GM23338 (cell line): ENCODE data around the gene OSBPL10. TPM values are rescaled to one million over a fixed set of nuclear protein-coding genes. Genes with fewer than 3 reads are reported as not detected.
A peak's percentile ranks its signal among the peaks of the same experiment; 100 is the strongest.

ENCODE experiments used
- ATAC-seq: fragments of 200-7000 bp; cut with Tn5 transposase; 3 replicates; pipeline ENCODE4 v1.9.1; 2020
- DNase-seq: peaks from one replicate; pipeline ENCODE4 v3.0.0-alpha.2; 2015; ENCODE audit warnings: low spot score
- H2AFZ ChIP-seq: fragments of 200-600 bp; sonication (generic); 2 replicates; pipeline ENCODE4 v1.8.0; 2016; ENCODE audit warnings: antibody characterized with exemption, mild to moderate bottlenecking, moderate library complexity
- H3F3A ChIP-seq: fragments of 200-600 bp; sonication (generic); replicated peaks from 2 replicates; pipeline ENCODE4 v1.8.0; 2017; ENCODE audit warnings: antibody characterized with exemption, mixed run types, low read depth
- H3K27ac ChIP-seq: fragments of 200-600 bp; sonication (generic); 2 replicates; pipeline ENCODE4 v1.6.1; 2016; ENCODE audit warnings: low read depth
- H3K27me3 ChIP-seq: fragments of 200-600 bp; sonication (generic); 2 replicates; pipeline ENCODE4 v1.8.0; 2016; ENCODE audit warnings: mild to moderate bottlenecking, mixed run types, moderate library complexity; ENCODE audit not compliant: insufficient read depth
- H3K36me3 ChIP-seq: fragments of 200-600 bp; sonication (generic); 2 replicates; pipeline ENCODE4 v1.8.0; 2016; ENCODE audit warnings: mild to moderate bottlenecking; ENCODE audit not compliant: insufficient read depth
- H3K4me1 ChIP-seq: fragments of 200-600 bp; sonication (generic); 2 replicates; pipeline ENCODE4 v1.8.0; 2016; ENCODE audit warnings: mild to moderate bottlenecking, moderate library complexity; ENCODE audit not compliant: insufficient read depth
- H3K4me2 ChIP-seq: fragments of 200-600 bp; sonication (generic); 2 replicates; pipeline ENCODE4 v1.7.1; 2017; ENCODE audit warnings: mixed run types
- H3K4me3 ChIP-seq: fragments of 200-600 bp; sonication (generic); 2 replicates; pipeline ENCODE4 v1.6.1; 2016; ENCODE audit warnings: mixed run types
- H3K79me2 ChIP-seq: fragments of 200-600 bp; sonication (generic); replicated peaks from 2 replicates; pipeline ENCODE4 v1.8.0; 2017; ENCODE audit warnings: mild to moderate bottlenecking; ENCODE audit not compliant: insufficient read depth
- H3K9me2 ChIP-seq: fragments of 200-600 bp; sonication (generic); 2 replicates; pipeline ENCODE4 v1.8.0; 2017; ENCODE audit not compliant: insufficient read depth
- H4K20me1 ChIP-seq: fragments of 200-600 bp; sonication (generic); replicated peaks from 2 replicates; pipeline ENCODE4 v1.8.0; 2017; ENCODE audit warnings: mild to moderate bottlenecking; ENCODE audit not compliant: insufficient read depth
- H3K27ac Mint-ChIP-seq: 2 replicates; pipeline ENCODE4 v1.8.0; 2020; ENCODE audit warnings: inconsistent platforms, mild to moderate bottlenecking, moderate library complexity, mixed read lengths
- H3K27me3 Mint-ChIP-seq: 3 replicates; pipeline ENCODE4 v1.8.0; 2022; ENCODE audit warnings: low read depth, mild to moderate bottlenecking, moderate library complexity, mixed read lengths, inconsistent platforms; ENCODE audit not compliant: insufficient read depth, poor library complexity
- H3K36me3 Mint-ChIP-seq: 3 replicates; pipeline ENCODE4 v1.8.0; 2021; ENCODE audit warnings: low read depth, mild to moderate bottlenecking, inconsistent platforms, moderate library complexity, mixed read lengths
- H3K4me1 Mint-ChIP-seq: 3 replicates; pipeline ENCODE4 v1.8.0; 2020; ENCODE audit warnings: mild to moderate bottlenecking, inconsistent platforms, mixed read lengths
- H3K4me3 Mint-ChIP-seq: 3 replicates; pipeline ENCODE4 v1.8.0; 2021; ENCODE audit warnings: moderate library complexity, mild to moderate bottlenecking, inconsistent platforms, mixed read lengths
- H3K9me3 Mint-ChIP-seq: 3 replicates; pipeline ENCODE4 v1.8.0; 2020; ENCODE audit warnings: moderate library complexity, mild to moderate bottlenecking, inconsistent platforms, mixed read lengths
- CREB1 ChIP-seq: fragments of 250-450 bp; sonication (Bioruptor Pico); IDR thresholded peaks from 2 replicates; pipeline ENCODE4 v1.5.0; 2020; ENCODE audit warnings: low read depth, mild to moderate bottlenecking, moderate library complexity
- EZH2phosphoT487 ChIP-seq: fragments of 200-600 bp; sonication (generic); IDR thresholded peaks from one replicate; pipeline ENCODE4 v1.8.1; 2018; ENCODE audit warnings: antibody characterized with exemption; ENCODE audit not compliant: unreplicated experiment
- JUNB ChIP-seq: IDR thresholded peaks from one replicate; pipeline ENCODE4 v1.6.1; 2016; ENCODE audit warnings: antibody characterized with exemption; ENCODE audit not compliant: unreplicated experiment
- NANOG ChIP-seq: IDR thresholded peaks from 2 replicates; pipeline ENCODE4 v1.6.1; 2016; ENCODE audit warnings: antibody characterized with exemption, borderline replicate concordance
- STAT1 ChIP-seq: IDR thresholded peaks from one replicate; pipeline ENCODE4 v1.6.1; 2016; ENCODE audit warnings: antibody characterized with exemption; ENCODE audit not compliant: unreplicated experiment
- ZNF114 ChIP-seq: fragments of 250-450 bp; sonication (Bioruptor Pico); IDR thresholded peaks from 2 replicates; pipeline ENCODE4 v1.5.0; 2020; ENCODE audit warnings: mild to moderate bottlenecking, moderate library complexity
- ZNF331 ChIP-seq: fragments of 250-450 bp; sonication (Bioruptor Pico); IDR thresholded peaks from 2 replicates; pipeline ENCODE4 v1.5.0; 2020; ENCODE audit warnings: low read depth, mild to moderate bottlenecking, moderate library complexity
- polyA plus RNA-seq: library from polyadenylated mRNA; unstranded; fragments of >200 nt; fragmentation: Nextera tagmentation; extraction: Ambion mirVana; gene quantifications from 2 replicates; pipeline ENCODE4 v1.2.1, GENCODE V29; 2016
- total RNA-seq: library from RNA; depleted of rRNA; stranded (reverse); fragments of >200 nt; shearing (Covaris generic); gene quantifications from 2 replicates; pipeline ENCODE4 v1.2.3, GENCODE V29; 2014
- TF ChIP-seq, protein P1 (sequence below): fragments of 250-450 bp; sonication (Bioruptor Pico); IDR thresholded peaks from 2 replicates; pipeline ENCODE4 v1.5.0; 2020; ENCODE audit warnings: mild to moderate bottlenecking, moderate library complexity
- TF ChIP-seq, protein P2 (sequence below), 2 experiments: fragments of 200-600 bp in 1 of 2; sonication (generic) in 1 of 2; conservative IDR thresholded peaks; 2 replicates each; pipeline versions ENCODE4 v1.5.1 to v1.6.1; 2016 to 2017; ENCODE audit warnings: antibody characterized with exemption in 2 of 2, low read depth in 2 of 2, mild to moderate bottlenecking in 2 of 2, moderate library complexity in 1 of 2

The OSBPL10 gene
- total and polyA plus RNA-seq, 2 experiments from 2014 or later = 23.8 to 149 TPM

DNA sequence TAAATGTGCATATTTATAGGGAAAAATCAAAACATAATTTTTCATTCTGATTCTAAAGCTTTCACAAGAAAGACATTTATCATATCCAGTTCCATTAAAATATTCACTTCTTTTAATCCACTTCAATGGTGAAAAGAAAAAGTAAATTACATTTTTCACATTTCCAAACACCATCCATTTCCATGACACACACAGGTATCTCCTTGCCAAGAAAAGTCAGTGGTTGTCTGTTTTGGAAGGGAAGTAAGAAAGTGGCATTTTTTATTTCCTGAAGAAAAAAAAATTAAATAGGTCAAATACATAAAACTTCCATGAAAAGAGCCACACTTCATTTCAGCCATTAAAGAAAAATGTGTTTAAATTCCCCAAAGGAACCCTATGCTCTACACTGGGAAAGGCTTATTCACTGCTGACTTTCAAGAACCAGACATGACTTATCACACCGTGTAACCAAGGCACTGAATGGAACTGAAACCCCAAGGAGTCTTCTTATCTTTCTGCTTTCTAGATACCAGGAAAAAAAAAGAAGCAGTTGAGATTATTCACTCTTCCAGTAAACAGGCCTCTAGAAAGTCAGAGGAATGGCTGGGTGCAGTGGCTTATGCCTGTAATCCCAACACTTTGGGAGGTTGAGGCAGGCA, 44.5 kb downstream of the OSBPL10 start (continued):
- TF ChIP-seq, protein P1, sequence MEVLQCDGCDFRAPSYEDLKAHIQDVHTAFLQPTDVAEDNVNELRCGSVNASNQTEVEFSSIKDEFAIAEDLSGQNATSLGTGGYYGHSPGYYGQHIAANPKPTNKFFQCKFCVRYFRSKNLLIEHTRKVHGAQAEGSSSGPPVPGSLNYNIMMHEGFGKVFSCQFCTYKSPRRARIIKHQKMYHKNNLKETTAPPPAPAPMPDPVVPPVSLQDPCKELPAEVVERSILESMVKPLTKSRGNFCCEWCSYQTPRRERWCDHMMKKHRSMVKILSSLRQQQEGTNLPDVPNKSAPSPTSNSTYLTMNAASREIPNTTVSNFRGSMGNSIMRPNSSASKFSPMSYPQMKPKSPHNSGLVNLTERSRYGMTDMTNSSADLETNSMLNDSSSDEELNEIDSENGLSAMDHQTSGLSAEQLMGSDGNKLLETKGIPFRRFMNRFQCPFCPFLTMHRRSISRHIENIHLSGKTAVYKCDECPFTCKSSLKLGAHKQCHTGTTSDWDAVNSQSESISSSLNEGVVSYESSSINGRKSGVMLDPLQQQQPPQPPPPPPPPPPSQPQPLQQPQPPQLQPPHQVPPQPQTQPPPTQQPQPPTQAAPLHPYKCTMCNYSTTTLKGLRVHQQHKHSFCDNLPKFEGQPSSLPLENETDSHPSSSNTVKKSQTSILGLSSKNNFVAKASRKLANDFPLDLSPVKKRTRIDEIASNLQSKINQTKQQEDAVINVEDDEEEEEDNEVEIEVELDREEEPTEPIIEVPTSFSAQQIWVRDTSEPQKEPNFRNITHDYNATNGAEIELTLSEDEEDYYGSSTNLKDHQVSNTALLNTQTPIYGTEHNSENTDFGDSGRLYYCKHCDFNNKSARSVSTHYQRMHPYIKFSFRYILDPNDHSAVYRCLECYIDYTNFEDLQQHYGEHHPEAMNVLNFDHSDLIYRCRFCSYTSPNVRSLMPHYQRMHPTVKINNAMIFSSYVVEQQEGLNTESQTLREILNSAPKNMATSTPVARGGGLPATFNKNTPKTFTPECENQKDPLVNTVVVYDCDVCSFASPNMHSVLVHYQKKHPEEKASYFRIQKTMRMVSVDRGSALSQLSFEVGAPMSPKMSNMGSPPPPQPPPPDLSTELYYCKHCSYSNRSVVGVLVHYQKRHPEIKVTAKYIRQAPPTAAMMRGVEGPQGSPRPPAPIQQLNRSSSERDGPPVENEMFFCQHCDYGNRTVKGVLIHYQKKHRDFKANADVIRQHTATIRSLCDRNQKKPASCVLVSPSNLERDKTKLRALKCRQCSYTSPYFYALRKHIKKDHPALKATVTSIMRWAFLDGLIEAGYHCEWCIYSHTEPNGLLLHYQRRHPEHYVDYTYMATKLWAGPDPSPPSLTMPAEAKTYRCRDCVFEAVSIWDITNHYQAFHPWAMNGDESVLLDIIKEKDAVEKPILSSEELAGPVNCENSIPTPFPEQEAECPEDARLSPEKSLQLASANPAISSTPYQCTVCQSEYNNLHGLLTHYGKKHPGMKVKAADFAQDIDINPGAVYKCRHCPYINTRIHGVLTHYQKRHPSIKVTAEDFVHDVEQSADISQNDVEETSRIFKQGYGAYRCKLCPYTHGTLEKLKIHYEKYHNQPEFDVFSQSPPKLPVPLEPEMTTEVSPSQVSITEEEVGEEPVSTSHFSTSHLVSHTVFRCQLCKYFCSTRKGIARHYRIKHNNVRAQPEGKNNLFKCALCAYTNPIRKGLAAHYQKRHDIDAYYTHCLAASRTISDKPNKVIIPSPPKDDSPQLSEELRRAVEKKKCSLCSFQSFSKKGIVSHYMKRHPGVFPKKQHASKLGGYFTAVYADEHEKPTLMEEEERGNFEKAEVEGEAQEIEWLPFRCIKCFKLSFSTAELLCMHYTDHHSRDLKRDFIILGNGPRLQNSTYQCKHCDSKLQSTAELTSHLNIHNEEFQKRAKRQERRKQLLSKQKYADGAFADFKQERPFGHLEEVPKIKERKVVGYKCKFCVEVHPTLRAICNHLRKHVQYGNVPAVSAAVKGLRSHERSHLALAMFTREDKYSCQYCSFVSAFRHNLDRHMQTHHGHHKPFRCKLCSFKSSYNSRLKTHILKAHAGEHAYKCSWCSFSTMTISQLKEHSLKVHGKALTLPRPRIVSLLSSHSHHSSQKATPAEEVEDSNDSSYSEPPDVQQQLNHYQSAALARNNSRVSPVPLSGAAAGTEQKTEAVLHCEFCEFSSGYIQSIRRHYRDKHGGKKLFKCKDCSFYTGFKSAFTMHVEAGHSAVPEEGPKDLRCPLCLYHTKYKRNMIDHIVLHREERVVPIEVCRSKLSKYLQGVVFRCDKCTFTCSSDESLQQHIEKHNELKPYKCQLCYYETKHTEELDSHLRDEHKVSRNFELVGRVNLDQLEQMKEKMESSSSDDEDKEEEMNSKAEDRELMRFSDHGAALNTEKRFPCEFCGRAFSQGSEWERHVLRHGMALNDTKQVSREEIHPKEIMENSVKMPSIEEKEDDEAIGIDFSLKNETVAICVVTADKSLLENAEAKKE = no peak
- TF ChIP-seq EZH2phosphoT487 = no peak
- no peak for TF ChIP-seq JUNB
- TF ChIP-seq STAT1 = no peak
- no peak for TF ChIP-seq ZNF114 (CRISPR knock-in tag)
- TF ChIP-seq, protein P2, sequence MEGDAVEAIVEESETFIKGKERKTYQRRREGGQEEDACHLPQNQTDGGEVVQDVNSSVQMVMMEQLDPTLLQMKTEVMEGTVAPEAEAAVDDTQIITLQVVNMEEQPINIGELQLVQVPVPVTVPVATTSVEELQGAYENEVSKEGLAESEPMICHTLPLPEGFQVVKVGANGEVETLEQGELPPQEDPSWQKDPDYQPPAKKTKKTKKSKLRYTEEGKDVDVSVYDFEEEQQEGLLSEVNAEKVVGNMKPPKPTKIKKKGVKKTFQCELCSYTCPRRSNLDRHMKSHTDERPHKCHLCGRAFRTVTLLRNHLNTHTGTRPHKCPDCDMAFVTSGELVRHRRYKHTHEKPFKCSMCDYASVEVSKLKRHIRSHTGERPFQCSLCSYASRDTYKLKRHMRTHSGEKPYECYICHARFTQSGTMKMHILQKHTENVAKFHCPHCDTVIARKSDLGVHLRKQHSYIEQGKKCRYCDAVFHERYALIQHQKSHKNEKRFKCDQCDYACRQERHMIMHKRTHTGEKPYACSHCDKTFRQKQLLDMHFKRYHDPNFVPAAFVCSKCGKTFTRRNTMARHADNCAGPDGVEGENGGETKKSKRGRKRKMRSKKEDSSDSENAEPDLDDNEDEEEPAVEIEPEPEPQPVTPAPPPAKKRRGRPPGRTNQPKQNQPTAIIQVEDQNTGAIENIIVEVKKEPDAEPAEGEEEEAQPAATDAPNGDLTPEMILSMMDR (conservative IDR thresholded peaks at IDR 0.05; ENCODE audit: low read depth in 2 of 2) = no peak

DNA sequence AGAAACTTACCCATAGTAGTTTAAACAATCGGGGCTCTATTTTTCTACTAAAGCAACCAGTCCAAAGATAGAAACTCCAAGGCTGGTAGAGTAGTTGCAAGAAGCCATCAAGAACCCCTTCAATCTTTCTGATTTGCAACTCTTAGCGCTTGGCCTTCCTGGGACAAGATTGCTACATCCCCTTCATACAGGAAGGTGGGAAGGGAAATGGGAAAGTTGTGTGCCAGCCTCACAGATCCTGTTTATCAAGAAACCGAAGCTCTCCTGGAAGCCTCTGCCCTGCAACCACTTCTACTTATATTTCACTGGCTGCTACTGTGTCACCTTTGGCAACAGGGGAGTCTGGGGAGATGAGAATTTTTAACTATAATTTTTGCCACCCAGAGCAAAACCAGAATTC, 46.2 kb downstream of the OSBPL10 start:
- H3K9me3 Mint-ChIP-seq = no peaks in the 10 kb centered on the region
- no peak overlapping the region for H3K4me3 Mint-ChIP-seq
- Histone ChIP-seq H3F3A (0 out of 2 replicates have a peak, but pooled peaks cover 3% of the 10 kb centered on the region), H3K27ac (peak overlapping the region; percentile 72), H2AFZ (no peak overlapping the region), H3K79me2 (peaks cover 97% of the 10 kb centered on the region), H4K20me1 (no peaks in the 10 kb centered on the region), H3K4me1 (peaks cover 43% of the 10 kb centered on the region), H3K36me3 (no peaks in the 10 kb centered on the region), H3K9me2 (peaks cover 10% of the 10 kb centered on the region; the same call in 1 of the 2 replicates), H3K4me3 (no peak overlapping the region), H3K27me3 (no peaks in the 10 kb centered on the region), H3K4me2 (peak overlapping the region; percentile 53; the same call in 1 of the 2 replicates)
- peaks cover 5% of the 10 kb centered on the region for H3K27me3 Mint-ChIP-seq
- TF ChIP-seq EZH2phosphoT487 (no peak), CREB1 (CRISPR knock-in tag) (no peak), NANOG (no peak), ZNF331 (CRISPR knock-in tag) (no peak), ZNF114 (CRISPR knock-in tag) (no peak), JUNB (no peak)
- DNase-seq (peak; percentile 58), ATAC-seq (peak; percentile 46)
- peaks cover 38% of the 10 kb centered on the region for H3K4me1 Mint-ChIP-seq
- no peaks in the 10 kb centered on the region; the same call in 2 of the 3 replicates for H3K36me3 Mint-ChIP-seq
- H3K27ac Mint-ChIP-seq = peak overlapping the region; percentile 61; the same call in 1 of the 2 replicates
